UCSD-AML1 (cell line): ENCODE results near the gene RASD2.
A peak's percentile ranks its signal among the peaks of the same experiment; 100 is the strongest.

Source experiments
- DNase-seq: peaks from one replicate; lab custom pipeline; 2025; ENCODE audit not compliant: unreplicated experiment; lab: John Stamatoyannopoulos, UW

Gene RASD2

GRCh38 chr22:35517769-35518530 lies 22.7 kb upstream of the RASD2 start:
- DNase-seq: no peak

DNA sequence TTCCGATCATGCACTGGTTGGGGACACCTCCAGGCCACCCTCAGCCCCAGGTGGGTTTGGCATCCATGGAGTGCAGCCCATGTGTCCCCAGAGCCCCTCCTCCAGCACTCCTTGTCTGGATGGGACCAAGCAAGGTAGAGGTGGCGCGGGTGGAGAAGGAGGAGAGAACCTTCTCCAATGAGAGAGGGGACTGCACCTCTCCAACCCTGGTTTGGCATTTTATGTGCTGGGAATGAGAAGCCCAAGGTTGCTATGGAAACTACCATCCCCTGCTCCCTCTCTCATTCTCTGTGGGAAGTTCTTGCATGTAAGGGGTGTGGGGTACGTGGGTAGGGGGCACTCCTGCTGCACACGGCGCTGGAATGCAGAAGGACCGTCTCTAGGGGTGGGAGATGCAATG lies 21.8 kb upstream of the RASD2 start:
- no peak for DNase-seq

DNA sequence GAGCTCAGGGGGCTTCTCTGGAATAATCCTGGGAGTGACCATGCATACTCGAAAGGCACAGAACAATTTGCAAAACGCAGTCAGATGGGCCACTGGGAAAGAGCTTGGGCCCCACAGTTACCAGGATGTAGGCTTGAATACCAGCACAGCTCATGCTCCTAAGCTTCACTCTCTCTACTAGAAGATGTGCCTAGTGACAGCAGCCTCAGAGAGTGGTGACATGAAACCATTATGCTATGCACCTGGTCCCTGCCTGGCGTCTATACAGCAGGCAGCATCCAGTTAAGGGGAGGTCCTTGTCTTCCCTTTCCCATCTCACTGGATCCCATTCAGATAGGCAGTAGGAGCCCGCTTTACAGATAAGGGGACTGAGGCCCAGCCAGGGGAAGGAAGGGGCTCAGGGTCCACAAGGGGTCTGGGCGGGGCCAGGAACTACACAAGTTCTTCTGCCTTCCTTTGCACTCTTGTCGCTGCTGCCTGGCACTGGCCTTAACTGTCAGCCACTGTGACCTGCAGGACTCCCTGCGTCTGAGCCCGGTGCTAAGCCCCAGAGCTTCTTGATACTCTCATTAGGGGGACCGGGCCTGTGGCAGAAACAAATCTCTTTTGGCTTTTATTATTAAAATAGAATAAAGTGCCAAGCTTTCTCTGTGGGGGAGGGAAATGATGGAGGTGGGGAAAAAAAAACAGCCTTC lies 21.2 kb upstream of the RASD2 start:
- no peak for DNase-seq

GRCh38 chr22:35521358-35522224 lies 19.0 kb upstream of the RASD2 start:
- DNase-seq: peak; percentile 26

GRCh38 chr22:35522225-35523149 lies 18.1 kb upstream of the RASD2 start:
- no peak for DNase-seq

GRCh38 chr22:35523167-35523947 lies 17.3 kb upstream of the RASD2 start:
- DNase-seq: no peak

GRCh38 chr22:35524966-35525686 lies 15.5 kb upstream of the RASD2 start:
- no peak for DNase-seq

- DNase-seq: no peak
Observed at GRCh38 chr22:35525687-35526332, 14.8 kb upstream of the RASD2 start.

- DNase-seq: no peak
Observed at GRCh38 chr22:35526333-35526979, 14.2 kb upstream of the RASD2 start.

GRCh38 chr22:35528927-35529326 lies 11.7 kb upstream of the RASD2 start:
- DNase-seq: no peak

DNA sequence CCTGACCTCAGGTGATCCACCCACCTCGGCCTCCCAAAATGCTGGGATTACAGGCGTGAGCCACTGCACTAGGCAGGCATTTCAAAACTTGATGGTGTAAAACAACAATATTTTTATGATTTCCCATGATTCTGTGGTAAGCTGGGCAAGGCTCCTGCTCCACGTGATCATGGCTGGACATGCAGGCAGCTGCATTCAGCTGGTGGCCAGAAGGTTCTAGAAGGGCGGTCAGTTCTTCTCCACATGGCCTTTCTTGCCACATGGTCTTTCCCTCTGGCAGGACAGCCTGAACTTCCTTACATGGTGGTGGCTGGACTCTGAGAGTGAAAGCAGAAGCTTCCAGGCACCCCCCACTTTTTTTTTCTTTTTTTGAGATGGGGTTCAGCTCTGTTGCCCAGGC lies 9.9 kb upstream of the RASD2 start:
- no peak for DNase-seq

GRCh38 chr22:35531202-35531601 lies 9.4 kb upstream of the RASD2 start:
- no peak for DNase-seq

DNA sequence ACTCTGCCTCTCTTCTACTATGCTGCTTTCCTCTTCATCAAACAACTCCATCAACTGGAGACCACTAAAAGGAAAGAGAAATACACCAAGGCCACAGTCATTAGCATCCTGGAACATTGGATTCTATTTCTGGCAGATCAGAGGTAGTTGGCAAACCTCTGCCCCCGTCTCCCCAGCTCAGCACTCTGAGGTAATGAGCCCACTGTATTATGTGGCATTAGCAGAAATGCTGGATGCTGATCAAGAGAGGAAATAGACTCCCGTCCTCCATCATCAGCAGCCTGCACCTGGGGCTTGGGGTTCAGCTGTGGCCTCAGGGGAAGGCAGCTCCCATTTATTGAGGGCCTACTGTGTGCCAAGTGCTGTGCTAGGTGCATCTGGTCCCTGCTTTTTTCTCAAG lies 9.0 kb upstream of the RASD2 start:
- no peak for DNase-seq

GRCh38 chr22:35533365-35534029 lies 7.1 kb upstream of the RASD2 start:
- DNase-seq: no peak

- DNase-seq: no peak
Observed at GRCh38 chr22:35534091-35534490, 6.5 kb upstream of the RASD2 start.

DNA sequence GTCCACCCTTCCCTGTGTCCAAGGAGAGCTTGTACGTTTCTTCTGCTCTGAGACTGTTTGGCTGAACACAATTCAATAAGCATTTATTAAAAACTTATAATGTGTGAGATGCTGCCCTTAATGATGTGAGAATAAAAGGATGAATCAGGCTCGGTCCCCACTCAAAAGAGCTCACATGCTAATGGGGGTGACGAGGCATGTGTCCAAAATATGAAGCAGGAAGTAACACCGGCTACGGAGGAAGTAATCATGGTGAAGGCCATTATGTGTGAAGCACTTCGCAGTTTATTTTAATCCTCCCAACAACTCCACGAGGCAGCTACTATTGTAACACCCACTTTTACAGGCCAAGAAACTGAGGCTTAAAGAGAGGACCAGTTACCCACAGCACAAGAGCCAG lies 3.4 kb upstream of the RASD2 start:
- DNase-seq: no peak

DNA sequence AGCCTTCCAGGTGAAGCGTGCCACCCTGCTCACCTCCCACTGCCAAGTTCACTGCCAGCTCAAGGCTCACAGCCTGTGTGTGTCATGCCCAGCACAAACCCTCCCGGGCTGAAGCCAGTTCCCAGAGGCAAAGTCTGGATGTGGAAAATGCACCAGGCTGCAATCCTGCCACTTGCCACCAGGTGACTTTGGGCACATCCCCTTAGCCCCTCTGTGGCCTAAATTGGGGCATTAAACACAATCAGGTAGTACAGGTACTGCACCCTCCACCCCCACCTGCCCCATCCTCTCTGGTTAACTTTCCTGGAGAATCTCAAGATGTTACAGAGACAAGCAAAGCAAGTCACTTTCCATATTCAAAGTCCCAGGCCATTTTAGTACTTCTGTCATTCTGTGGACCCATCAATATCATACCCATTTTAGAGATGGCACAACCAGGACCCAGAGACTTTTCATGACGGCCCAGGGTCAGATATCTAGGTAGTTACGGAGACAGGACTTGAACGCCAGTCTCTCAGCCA lies 1.8 kb upstream of the RASD2 start:
- peak; percentile 35 for DNase-seq
